IMR-90 (cell line): ENCODE measurements around the gene CPLX1. TPM values are rescaled to one million over a fixed set of nuclear protein-coding genes. Genes with fewer than 3 reads are reported as not detected.

Source experiments
- ATAC-seq: fragments of 200-7000 bp; cut with Tn5 transposase; 2 replicates; pipeline ENCODE4 v1.9.1; 2020; ENCODE audit warnings: low read depth, mild to moderate bottlenecking, moderate library complexity
- BruUV-seq: library from RNA; stranded (reverse); fragments of 400-500 nt; replicated peaks from 2 replicates; lab custom pipeline; 2021; lab: Mats Ljungman, UMichigan
- CTCF ChIA-PET: fragments of 300-600 bp; formaldehyde crosslinking; extraction: SDS; loops from one replicate; lab custom pipeline; 2021; ENCODE audit warnings: antibody characterized with exemption; lab: Yijun Ruan, JAX
- POLR2A ChIA-PET: fragments of 300-600 bp; sonication (Branson Sonifier 250); formaldehyde crosslinking; loops from one replicate; lab custom pipeline; 2022; ENCODE audit warnings: antibody characterized with exemption; ENCODE audit not compliant: unreplicated experiment; lab: Charles Lee
- DNase-seq: peaks from one replicate; pipeline ENCODE4 v3.0.0; 2013
- H2AFZ ChIP-seq: replicated peaks from 2 replicates; pipeline ENCODE3; 2013; ENCODE audit warnings: low read length, mild to moderate bottlenecking; ENCODE audit not compliant: poor library complexity
- H2AK5ac ChIP-seq: 2 replicates; pipeline ENCODE4 v1.6.1; 2013; ENCODE audit warnings: low read depth, low read length, inconsistent platforms
- H2AK9ac ChIP-seq: replicated peaks from 2 replicates; pipeline ENCODE3; 2013; ENCODE audit warnings: mild to moderate bottlenecking, low read depth, low read length, moderate library complexity; ENCODE audit not compliant: poor library complexity
- H2BK120ac ChIP-seq: 2 replicates; pipeline ENCODE4 v1.6.1; 2013; ENCODE audit warnings: low read depth, low read length, inconsistent platforms
- H2BK15ac ChIP-seq: 3 replicates; pipeline ENCODE4 v1.6.1; 2013; ENCODE audit warnings: low read depth, low read length, inconsistent platforms
- H2BK20ac ChIP-seq: 2 replicates; pipeline ENCODE4 v1.6.1; 2013; ENCODE audit warnings: low read depth, mild to moderate bottlenecking, inconsistent platforms, low read length, moderate library complexity
- H2BK5ac ChIP-seq: 2 replicates; pipeline ENCODE4 v1.6.1; 2013; ENCODE audit warnings: mild to moderate bottlenecking, low read depth, low read length, inconsistent platforms; ENCODE audit not compliant: poor library complexity, severe bottlenecking
- H3K14ac ChIP-seq: replicated peaks from 2 replicates; pipeline ENCODE4 v1.6.1; 2013; ENCODE audit warnings: low read depth, low read length, inconsistent platforms
- H3K18ac ChIP-seq: 2 replicates; pipeline ENCODE4 v1.6.1; 2013; ENCODE audit warnings: low read depth, low read length, control low read depth
- H3K23ac ChIP-seq: 2 replicates; pipeline ENCODE4 v1.6.1; 2013; ENCODE audit warnings: low read depth, low read length, inconsistent platforms
- H3K27ac ChIP-seq: 2 replicates; pipeline ENCODE4 v1.5.1; 2013; ENCODE audit warnings: mild to moderate bottlenecking, control low read depth, low read length; ENCODE audit not compliant: insufficient read depth
- H3K27me3 ChIP-seq: 2 replicates; pipeline ENCODE4 v1.6.1; 2013; ENCODE audit warnings: low read length; ENCODE audit not compliant: control insufficient read depth, insufficient read depth
- H3K36me3 ChIP-seq: 2 replicates; pipeline ENCODE4 v1.6.1; 2013; ENCODE audit warnings: low read length, mixed read lengths; ENCODE audit not compliant: control insufficient read depth, insufficient read depth
- H3K4ac ChIP-seq: 2 replicates; pipeline ENCODE4 v1.6.1; 2013; ENCODE audit warnings: low read depth, low read length, inconsistent platforms
- H3K4me1 ChIP-seq: 2 replicates; pipeline ENCODE4 v1.6.1; 2013; ENCODE audit warnings: low read length, mixed read lengths; ENCODE audit not compliant: control insufficient read depth, insufficient read depth
- H3K4me2 ChIP-seq: 2 replicates; pipeline ENCODE4 v1.6.1; 2013; ENCODE audit warnings: low read depth, mild to moderate bottlenecking, control low read depth, low read length, moderate library complexity
- H3K4me3 ChIP-seq: 2 replicates; pipeline ENCODE4 v1.5.1; 2013; ENCODE audit warnings: low read depth, mild to moderate bottlenecking, control low read depth, low read length, moderate library complexity; ENCODE audit not compliant: insufficient read depth
- H3K56ac ChIP-seq: 2 replicates; pipeline ENCODE4 v1.6.1; 2013; ENCODE audit warnings: low read length, inconsistent platforms; ENCODE audit not compliant: insufficient read depth; ENCODE audit errors: extremely low read depth
- H3K79me1 ChIP-seq, 2 experiments: 2 replicates each; pipeline ENCODE4 v1.6.1; 2013; ENCODE audit warnings: low read length in 2 of 2, inconsistent platforms in 1 of 2, low read depth in 1 of 2
- H3K9ac ChIP-seq: 2 replicates; pipeline ENCODE4 v1.6.1; 2013; ENCODE audit warnings: low read depth, low read length, control low read depth
- H3K9me1 ChIP-seq: 2 replicates; pipeline ENCODE4 v1.6.1; 2013; ENCODE audit warnings: low read length, inconsistent platforms; ENCODE audit not compliant: insufficient read depth
- H3K9me3 ChIP-seq: 2 replicates; pipeline ENCODE4 v1.6.1; 2013; ENCODE audit warnings: low read length; ENCODE audit not compliant: control insufficient read depth, insufficient read depth
- H4K20me1 ChIP-seq: 2 replicates; pipeline ENCODE4 v1.6.1; 2013; ENCODE audit warnings: low read length, inconsistent platforms; ENCODE audit not compliant: insufficient read depth
- H4K5ac ChIP-seq: 2 replicates; pipeline ENCODE4 v1.6.1; 2013; ENCODE audit warnings: mild to moderate bottlenecking, low read depth, low read length, control low read depth
- H4K8ac ChIP-seq, 2 experiments: 2 replicates each; pipeline ENCODE4 v1.6.1; 2013; ENCODE audit warnings: low read depth in 2 of 2, low read length in 2 of 2, control low read depth in 1 of 2, inconsistent platforms in 1 of 2
- H4K91ac ChIP-seq: 2 replicates; pipeline ENCODE4 v1.6.1; 2013; ENCODE audit warnings: low read depth, low read length, inconsistent platforms; ENCODE audit not compliant: insufficient read depth
- CEBPB ChIP-seq: IDR thresholded peaks from 2 replicates; pipeline ENCODE4 v1.6.1; 2012; ENCODE audit warnings: low read depth, low read length, improper control_type of control experiment
- CHD1 ChIP-seq: IDR thresholded peaks from 2 replicates; pipeline ENCODE4 v1.6.1; 2012; ENCODE audit warnings: low read depth, low read length, improper control_type of control experiment
- FOS ChIP-seq: fragments of 150-350 bp; IDR thresholded peaks from 2 replicates; pipeline ENCODE4 v1.6.1; 2016; ENCODE audit warnings: low read depth, low read length
- MAFK ChIP-seq: IDR thresholded peaks from 2 replicates; pipeline ENCODE4 v1.6.1; 2012; ENCODE audit warnings: low read depth, low read length, improper control_type of control experiment
- MAZ ChIP-seq: IDR thresholded peaks from 2 replicates; pipeline ENCODE4 v1.6.1; 2012; ENCODE audit warnings: low read depth, mild to moderate bottlenecking, low read length, improper control_type of control experiment, moderate library complexity, borderline replicate concordance
- NFE2L2 ChIP-seq: fragments of 150-350 bp; IDR thresholded peaks from 2 replicates; pipeline ENCODE4 v1.6.1; 2016; ENCODE audit warnings: low read depth, mild to moderate bottlenecking, low read length
- POLR2A ChIP-seq: IDR thresholded peaks from 2 replicates; pipeline ENCODE4 v1.6.1; 2012; ENCODE audit warnings: mild to moderate bottlenecking, low read depth, low read length
- RAD21 ChIP-seq: IDR thresholded peaks from 2 replicates; pipeline ENCODE4 v1.6.1; 2012; ENCODE audit warnings: low read length, improper control_type of control experiment
- RCOR1 ChIP-seq: IDR thresholded peaks from 2 replicates; pipeline ENCODE4 v1.6.1; 2012; ENCODE audit warnings: mild to moderate bottlenecking, low read length, improper control_type of control experiment; ENCODE audit not compliant: insufficient replicate concordance
- WGBS, 2 experiments: methylation state at CpG; one replicate each; pipeline versions ENCODE4 v1.1.5 to v1.1.7; 2013; ENCODE audit warnings: missing lambda C conversion rate in 2 of 2; ENCODE audit not compliant: insufficient read length in 1 of 2; ENCODE audit errors: extremely low coverage in 2 of 2; 5-methylcytosine and 5-hydroxymethylcytosine counted together
- dilution Hi-C: fragments of 300-500 bp; cut with HindIII; formaldehyde crosslinking; loops from one replicate; pipeline ENCODE4 v1.14.3; 2018; ENCODE audit warnings: low sequenced_read_pairs; ENCODE audit not compliant: unreplicated experiment
- in situ Hi-C: fragments of 300-500 bp; cut with MboI; formaldehyde crosslinking; loops from 3 replicates; pipeline ENCODE4 v1.14.3; 2019; ENCODE audit warnings: low sequenced_read_pairs, inconsistent platforms, mixed read lengths
- intact Hi-C: fragments of 100-400 bp; cut with micrococcal nuclease; formaldehyde crosslinking; loops from 2 replicates; pipeline ENCODE4 v1.10.0; 2022
- polyA plus RNA-seq, 3 experiments: library from polyadenylated mRNA; depleted of rRNA; stranded (reverse); fragments of >200 nt; gene quantifications; 2 replicates each; pipeline ENCODE4 v1.2.3, GENCODE V29; 2012; ENCODE audit warnings: low replicate concordance in 1 of 3
- total RNA-seq: library from RNA; depleted of rRNA; stranded (reverse); fragments of >200 nt; gene quantifications from 2 replicates; pipeline ENCODE4 v1.2.3, GENCODE V29; 2012
- TF ChIP-seq, protein P1 (sequence below): fragments of 150-350 bp; IDR thresholded peaks from 2 replicates; pipeline ENCODE4 v1.6.1; 2017; ENCODE audit warnings: mild to moderate bottlenecking, antibody characterized with exemption, low read length, low read depth
- TF ChIP-seq, protein P2 (sequence below): conservative IDR thresholded peaks from 2 replicates; pipeline ENCODE4 v1.5.1; 2012; ENCODE audit warnings: mild to moderate bottlenecking, low read depth, low read length, improper control_type of control experiment
- TF ChIP-seq, protein P3 (sequence below): fragments of 150-350 bp; IDR thresholded peaks from 2 replicates; pipeline ENCODE4 v1.6.1; 2016; ENCODE audit warnings: low read depth, mild to moderate bottlenecking, low read length, moderate library complexity, borderline replicate concordance

CPLX1 gene
- total and polyA plus RNA-seq, 2 of the 4 experiments (the other 2 are of a cell fraction) = 0.05 TPM; not detected in 1

DNA sequence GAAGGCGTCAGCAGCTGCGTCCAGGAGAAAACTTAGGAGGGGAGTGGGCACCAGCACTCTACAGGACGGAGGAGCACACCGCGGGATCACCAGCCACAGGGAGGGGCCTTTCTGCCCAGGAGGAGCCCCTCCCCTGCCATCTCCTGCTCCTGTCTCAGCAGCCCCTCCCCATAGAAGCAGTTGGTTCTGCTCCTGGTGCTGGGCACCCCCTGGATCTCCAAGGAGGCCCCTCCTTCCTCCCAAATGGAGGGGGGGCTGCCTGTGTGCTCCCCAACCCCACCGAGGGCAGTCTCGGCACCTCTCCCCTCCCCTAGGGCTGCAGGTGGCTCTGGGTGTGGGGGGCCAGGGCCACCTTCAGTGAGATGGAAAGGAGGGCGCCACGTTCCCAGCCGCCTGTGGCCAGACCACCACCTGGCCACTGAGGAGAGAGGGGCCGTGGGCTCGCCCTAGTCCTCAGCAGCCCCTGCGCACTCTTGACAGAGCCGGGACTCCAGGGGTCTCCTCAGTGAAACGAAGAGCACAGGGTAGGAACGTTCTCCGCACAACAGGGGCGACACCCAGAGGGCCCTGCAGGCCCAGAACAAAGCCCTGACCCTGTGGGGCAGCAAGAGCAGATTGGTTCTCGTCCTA is 37.8 kb downstream of the CPLX1 start:
- Histone ChIP-seq H2BK120ac (no peak overlapping the region), H3K27ac (no peak overlapping the region), H3K56ac (no peak overlapping the region), H3K36me3 (no peaks in the 10 kb centered on the region), H3K23ac (no peak overlapping the region), H3K4ac (no peak overlapping the region), H2AFZ (no peak overlapping the region), H3K9me3 (no peaks in the 10 kb centered on the region), H4K8ac (no peak overlapping the region), H3K4me3 (no peak overlapping the region), H3K79me1 (no peaks in the 10 kb centered on the region), H3K18ac (no peak overlapping the region), H3K9ac (no peak overlapping the region), H3K14ac (no peak overlapping the region), H2BK15ac (no peak overlapping the region), H3K9me1 (no peaks in the 10 kb centered on the region), H3K4me1 (no peaks in the 10 kb centered on the region), H2BK20ac (no peak overlapping the region), H4K20me1 (no peaks in the 10 kb centered on the region), H2AK5ac (no peak overlapping the region), H2BK5ac (no peak overlapping the region), H4K91ac (no peak overlapping the region), H3K4me2 (no peak overlapping the region), H2AK9ac (no peak overlapping the region), H4K5ac (no peak overlapping the region), H3K27me3 (peaks cover 62% of the 10 kb centered on the region)
- ATAC-seq (no peak), DNase-seq (no peak)
- no peak for TF ChIP-seq RCOR1
- TF ChIP-seq, protein P1, sequence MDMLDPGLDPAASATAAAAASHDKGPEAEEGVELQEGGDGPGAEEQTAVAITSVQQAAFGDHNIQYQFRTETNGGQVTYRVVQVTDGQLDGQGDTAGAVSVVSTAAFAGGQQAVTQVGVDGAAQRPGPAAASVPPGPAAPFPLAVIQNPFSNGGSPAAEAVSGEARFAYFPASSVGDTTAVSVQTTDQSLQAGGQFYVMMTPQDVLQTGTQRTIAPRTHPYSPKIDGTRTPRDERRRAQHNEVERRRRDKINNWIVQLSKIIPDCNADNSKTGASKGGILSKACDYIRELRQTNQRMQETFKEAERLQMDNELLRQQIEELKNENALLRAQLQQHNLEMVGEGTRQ = no peak
- TF ChIP-seq CHD1 = no peak
- no peak for TF ChIP-seq POLR2A
- no peak for TF ChIP-seq RAD21
- TF ChIP-seq MAZ = no peak
- TF ChIP-seq, protein P2, sequence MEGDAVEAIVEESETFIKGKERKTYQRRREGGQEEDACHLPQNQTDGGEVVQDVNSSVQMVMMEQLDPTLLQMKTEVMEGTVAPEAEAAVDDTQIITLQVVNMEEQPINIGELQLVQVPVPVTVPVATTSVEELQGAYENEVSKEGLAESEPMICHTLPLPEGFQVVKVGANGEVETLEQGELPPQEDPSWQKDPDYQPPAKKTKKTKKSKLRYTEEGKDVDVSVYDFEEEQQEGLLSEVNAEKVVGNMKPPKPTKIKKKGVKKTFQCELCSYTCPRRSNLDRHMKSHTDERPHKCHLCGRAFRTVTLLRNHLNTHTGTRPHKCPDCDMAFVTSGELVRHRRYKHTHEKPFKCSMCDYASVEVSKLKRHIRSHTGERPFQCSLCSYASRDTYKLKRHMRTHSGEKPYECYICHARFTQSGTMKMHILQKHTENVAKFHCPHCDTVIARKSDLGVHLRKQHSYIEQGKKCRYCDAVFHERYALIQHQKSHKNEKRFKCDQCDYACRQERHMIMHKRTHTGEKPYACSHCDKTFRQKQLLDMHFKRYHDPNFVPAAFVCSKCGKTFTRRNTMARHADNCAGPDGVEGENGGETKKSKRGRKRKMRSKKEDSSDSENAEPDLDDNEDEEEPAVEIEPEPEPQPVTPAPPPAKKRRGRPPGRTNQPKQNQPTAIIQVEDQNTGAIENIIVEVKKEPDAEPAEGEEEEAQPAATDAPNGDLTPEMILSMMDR = no peak
- no peak for TF ChIP-seq FOS
- no peak for TF ChIP-seq CEBPB
- no peak for TF ChIP-seq NFE2L2
- TF ChIP-seq, protein P3, sequence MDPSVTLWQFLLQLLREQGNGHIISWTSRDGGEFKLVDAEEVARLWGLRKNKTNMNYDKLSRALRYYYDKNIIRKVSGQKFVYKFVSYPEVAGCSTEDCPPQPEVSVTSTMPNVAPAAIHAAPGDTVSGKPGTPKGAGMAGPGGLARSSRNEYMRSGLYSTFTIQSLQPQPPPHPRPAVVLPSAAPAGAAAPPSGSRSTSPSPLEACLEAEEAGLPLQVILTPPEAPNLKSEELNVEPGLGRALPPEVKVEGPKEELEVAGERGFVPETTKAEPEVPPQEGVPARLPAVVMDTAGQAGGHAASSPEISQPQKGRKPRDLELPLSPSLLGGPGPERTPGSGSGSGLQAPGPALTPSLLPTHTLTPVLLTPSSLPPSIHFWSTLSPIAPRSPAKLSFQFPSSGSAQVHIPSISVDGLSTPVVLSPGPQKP = no peak
- TF ChIP-seq MAFK = no peak
- 52% methylated on average over 7 of the region's 19 CpGs; no CpG with 5 or more reads in 1 of the 2 experiments for WGBS, 2 experiments
- dilution Hi-C loops = no loop called here
- intact Hi-C loops = loop anchor here (10.0 kb wide), 1 partner anchor 147 kb away; the partner anchor contains the start of genes GAK and TMEM175
- ChIA-PET POLR2A (no interaction called here), CTCF (no interaction called here)
- no TSS peak for BruUV-seq
- in situ Hi-C loops = no loop called here
